Panc1 (cell line): ENCODE data around the gene YWHAH.

Experiments
- POLR2AphosphoS5 ChIP-seq: IDR thresholded peaks from 2 replicates; pipeline ENCODE4 v1.6.1; 2012; ENCODE audit warnings: mild to moderate bottlenecking, low read depth, low read length, moderate library complexity
- REST ChIP-seq, 2 experiments: IDR thresholded peaks; 2 replicates each; pipeline ENCODE4 v1.6.1; 2011 to 2012; ENCODE audit warnings: low read depth in 2 of 2, control low read depth in 1 of 2, low read length in 1 of 2, mild to moderate bottlenecking in 1 of 2, moderate library complexity in 1 of 2; ENCODE audit not compliant: insufficient read depth in 1 of 2
- TF ChIP-seq, protein P1 (sequence below): fragments of 450-650 bp; IDR thresholded peaks from 2 replicates; pipeline ENCODE4 v1.5.1; 2017; ENCODE audit warnings: mild to moderate bottlenecking

DNA sequence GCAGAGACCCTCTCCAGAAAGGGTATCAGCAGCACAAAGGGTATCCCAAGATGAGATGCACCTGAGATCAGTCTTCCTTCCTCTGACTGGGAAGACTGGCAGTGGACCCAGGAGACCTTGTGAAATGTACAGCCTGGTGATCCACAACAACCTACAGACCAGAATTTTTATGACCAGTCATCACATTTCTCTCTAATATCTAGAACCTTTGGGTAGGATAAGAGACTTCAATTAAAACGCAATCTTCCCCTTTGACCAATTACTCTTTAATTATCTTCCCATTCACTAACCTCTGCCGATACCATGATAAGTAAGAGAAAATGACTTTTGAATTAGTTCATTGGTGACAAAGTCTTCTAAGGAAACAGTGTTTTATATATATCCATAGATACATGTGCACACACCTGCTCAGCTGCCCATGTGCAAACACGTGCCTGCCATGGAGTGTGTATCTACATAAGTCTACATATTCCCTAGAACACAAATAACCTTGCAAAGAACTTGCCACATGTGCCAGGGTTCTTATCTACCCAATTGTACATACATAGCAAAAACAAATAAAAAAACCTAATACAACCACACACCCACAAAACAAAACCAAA lies 54.5 kb downstream of the YWHAH start:
- TF ChIP-seq POLR2AphosphoS5 (no peak), REST (IDR thresholded peaks at IDR 0.05; ENCODE audit: insufficient read depth in 1 of 2, low read depth in 2 of 2, low read length in 1 of 2) (no peak)
- TF ChIP-seq, protein P1, sequence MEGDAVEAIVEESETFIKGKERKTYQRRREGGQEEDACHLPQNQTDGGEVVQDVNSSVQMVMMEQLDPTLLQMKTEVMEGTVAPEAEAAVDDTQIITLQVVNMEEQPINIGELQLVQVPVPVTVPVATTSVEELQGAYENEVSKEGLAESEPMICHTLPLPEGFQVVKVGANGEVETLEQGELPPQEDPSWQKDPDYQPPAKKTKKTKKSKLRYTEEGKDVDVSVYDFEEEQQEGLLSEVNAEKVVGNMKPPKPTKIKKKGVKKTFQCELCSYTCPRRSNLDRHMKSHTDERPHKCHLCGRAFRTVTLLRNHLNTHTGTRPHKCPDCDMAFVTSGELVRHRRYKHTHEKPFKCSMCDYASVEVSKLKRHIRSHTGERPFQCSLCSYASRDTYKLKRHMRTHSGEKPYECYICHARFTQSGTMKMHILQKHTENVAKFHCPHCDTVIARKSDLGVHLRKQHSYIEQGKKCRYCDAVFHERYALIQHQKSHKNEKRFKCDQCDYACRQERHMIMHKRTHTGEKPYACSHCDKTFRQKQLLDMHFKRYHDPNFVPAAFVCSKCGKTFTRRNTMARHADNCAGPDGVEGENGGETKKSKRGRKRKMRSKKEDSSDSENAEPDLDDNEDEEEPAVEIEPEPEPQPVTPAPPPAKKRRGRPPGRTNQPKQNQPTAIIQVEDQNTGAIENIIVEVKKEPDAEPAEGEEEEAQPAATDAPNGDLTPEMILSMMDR = no peak
